ENCODE results near the gene HAL.

The HAL gene

DNA sequence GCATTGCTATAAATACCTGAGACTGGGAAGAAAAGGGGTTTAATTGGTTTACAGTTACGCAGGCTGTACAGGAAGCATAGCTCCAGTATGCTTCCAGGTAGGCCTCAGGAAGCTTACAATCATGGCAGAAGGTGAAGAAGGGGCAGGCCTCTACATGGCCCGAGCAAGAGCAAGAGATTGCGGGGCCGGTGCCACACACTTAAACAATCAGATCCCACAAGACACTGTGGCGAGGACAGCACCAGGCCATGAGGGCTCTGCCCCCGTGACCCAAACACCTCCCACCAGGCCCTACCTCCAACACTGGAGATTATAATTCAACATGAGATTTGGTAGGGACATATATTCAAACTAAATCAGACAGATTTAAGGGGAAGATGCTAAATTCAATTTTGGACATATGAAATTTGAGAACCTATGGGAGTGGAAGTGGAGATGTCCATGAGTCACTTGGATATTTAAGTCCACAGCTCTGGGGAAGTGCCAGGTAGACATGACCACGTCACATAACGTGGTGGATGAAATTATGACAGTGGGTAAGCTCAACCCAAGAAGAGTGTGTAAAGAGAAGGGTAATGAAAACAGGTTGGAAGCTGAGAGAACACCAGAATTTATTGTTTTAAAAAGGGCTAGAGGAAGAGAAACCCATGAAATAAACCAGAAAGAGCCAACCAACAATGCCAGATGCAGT, 40.8 kb upstream of the HAL start:
- TF ChIP-seq, protein P1, sequence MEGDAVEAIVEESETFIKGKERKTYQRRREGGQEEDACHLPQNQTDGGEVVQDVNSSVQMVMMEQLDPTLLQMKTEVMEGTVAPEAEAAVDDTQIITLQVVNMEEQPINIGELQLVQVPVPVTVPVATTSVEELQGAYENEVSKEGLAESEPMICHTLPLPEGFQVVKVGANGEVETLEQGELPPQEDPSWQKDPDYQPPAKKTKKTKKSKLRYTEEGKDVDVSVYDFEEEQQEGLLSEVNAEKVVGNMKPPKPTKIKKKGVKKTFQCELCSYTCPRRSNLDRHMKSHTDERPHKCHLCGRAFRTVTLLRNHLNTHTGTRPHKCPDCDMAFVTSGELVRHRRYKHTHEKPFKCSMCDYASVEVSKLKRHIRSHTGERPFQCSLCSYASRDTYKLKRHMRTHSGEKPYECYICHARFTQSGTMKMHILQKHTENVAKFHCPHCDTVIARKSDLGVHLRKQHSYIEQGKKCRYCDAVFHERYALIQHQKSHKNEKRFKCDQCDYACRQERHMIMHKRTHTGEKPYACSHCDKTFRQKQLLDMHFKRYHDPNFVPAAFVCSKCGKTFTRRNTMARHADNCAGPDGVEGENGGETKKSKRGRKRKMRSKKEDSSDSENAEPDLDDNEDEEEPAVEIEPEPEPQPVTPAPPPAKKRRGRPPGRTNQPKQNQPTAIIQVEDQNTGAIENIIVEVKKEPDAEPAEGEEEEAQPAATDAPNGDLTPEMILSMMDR (conservative IDR thresholded peaks at IDR 0.05), result no peak

DNA sequence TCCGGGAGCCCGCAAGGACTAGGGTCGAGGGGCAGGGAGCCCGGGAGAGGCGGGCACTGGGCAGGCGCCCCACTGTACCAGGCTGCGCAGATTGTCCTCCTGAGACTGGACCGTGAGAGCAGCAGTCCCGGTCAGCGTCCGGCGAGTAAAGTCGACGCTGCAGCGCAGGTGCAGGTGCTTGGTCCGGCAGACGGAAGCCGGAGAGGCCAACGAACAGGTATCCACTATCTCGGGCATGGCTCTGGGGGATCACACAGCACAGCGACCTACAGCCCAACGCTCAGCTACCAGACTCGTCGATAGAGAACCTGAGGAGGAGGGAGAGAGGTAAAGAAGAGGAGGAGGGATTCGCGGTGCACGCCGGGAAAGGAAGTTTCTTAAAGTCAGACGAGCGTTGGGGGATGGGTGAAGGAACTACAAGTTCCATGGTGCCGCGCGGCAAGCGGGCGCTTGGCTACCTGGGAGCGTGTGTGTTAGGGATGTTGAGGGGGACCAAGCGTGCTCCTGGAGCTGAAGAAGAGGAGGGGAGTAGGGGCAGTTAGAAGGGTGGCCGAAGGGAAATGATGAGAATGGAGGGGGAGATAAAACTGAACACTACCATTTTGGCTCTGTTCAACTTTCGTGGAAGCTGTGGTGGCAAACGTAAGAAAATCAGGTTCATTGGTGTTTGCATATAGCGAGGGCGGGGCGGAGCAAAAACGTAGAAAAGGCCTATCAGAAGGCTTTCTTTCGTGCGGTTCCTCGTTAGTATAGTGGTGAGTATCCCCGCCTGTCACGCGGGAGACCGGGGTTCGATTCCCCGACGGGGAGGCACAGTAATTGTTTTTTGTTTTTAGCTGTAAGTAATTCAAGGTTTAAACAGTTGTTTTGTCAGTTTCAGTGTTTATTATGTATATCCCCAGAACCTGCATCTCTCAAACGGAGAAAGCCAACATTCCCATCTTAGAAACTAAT, 39.4 kb upstream of the HAL start, which contains the start of gene LTA4H:
Gene LTA4H (minus strand): TSS at position 305 of the 954 bp plus-strand sequence. CDS start 68 bp downstream, at position 237.
- H3K27ac ChIP-seq, result peak within 1 kb of the TSS; percentile 87
- TF ChIP-seq, protein P1 (conservative IDR thresholded peaks at IDR 0.05), result no peak

More for the DNA sequence above, 40.8 kb upstream of the HAL start:
- no peak overlapping the region for H3K27ac ChIP-seq

DNA sequence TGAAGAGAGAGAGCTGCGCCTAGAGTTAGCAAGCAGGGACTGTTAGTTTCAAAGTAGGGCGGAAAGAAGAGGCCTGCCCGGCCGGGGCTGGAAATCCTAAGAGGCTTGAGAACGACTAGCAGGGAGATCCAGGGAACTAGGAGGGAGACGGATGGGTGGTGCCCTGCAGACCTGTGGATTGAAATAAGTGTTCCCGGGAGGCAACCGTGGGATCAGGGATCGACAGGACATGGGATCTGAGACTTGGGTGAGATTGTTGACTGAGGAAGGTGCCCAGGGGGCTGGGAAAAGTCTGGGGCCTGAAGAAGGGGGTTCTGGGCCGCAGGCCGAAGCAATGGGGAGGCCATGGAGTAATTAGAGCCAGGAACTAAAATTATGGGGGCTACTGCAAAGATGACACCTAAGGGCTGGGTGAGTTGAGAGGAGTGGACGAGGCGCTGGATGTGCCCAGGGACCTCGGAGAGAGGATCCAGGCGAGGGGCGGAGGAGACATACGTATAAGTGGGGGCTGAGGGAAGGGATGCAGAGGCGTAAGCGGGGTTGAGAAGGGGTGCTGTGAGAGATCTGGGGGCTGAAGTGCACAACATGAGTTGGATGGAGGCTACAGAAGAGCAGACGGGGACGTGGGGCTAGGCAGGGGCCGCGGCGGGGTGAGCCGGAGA, 38.6 kb upstream of the HAL start:
- peak overlapping the region; percentile 87 for H3K27ac ChIP-seq
- TF ChIP-seq, protein P1 (conservative IDR thresholded peaks at IDR 0.05), result no peak

DNA sequence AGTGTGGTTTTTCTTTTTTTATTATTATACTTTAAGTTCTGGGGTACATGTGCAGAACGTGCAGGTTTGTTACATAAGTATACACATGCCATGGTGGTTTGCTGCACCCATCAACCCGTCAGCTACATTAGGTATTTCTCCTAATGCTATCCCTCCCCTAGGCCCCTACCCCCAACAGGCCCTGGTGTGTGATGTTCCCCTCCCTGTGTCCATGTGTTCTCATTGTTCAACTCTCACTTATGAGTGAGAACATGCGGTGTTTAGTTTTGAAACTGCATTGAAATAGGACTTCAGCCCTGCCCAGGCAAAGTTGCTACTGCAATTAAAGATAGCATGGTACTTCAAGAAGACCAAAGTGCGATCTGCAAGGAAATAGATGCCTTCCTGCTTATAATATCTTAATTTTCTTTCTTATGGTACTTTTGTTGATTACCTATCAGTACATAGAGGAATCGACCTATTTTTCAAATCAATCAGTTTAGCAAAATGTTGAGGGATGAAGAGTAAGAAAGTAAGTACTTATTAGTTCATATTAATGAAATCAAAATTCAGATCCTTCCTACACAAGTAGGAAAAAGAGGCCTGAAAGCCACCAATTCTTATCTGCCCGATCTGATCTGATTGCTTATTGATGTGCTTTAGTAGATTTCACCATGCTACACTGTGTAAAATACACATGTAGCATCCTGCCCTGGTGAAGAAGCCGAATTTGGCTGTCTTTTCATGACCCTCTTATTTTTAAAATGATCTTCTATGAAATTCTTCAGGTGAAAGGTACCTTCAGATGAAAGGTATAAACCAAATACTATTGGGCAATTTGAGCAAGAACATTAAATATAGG, 37.6 kb upstream of the HAL start:
- TF ChIP-seq, protein P1 (conservative IDR thresholded peaks at IDR 0.05), result no peak
- H3K27ac ChIP-seq, result peak overlapping the region; percentile 87

DNA sequence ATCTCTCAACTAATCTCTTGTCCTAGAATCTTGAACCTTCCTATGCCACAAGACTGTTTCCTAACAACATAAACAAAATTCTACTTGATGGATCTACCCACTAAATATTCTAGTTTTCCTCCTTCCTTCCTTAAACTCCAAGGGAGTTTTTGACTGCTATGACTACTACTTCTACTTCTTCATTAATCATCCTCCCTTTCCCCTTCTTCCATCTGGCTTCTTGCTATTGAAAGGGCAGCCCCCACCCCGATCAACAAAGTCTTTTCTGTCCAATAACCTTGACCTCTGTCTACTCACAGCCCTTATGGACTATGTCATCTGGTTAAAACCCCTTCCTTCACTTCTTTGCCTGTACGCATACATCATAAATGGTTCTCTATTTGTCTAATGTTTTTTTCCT, 33.7 kb upstream of the HAL start:
- TF ChIP-seq, protein P1 (conservative IDR thresholded peaks at IDR 0.05), result no peak
- H3K27ac ChIP-seq, result no peak overlapping the region

DNA sequence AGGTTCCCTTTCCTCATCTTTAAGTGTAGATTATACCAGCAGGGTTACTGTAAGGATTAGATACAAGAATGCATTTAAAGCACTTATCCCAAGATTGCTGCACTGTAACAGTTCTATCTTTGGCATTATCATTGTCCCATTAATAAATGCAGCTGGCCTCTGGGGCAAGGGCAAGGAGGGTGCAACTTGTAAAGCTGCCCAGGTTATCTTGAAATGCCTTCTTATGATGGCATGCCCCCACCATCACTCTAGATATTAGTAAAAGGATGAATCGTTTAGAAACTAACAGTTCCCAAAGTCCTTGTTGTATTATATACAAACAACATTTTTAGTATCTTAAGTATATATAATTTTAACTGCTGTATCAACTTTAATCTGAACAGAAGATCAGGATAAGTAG, 32.4 kb upstream of the HAL start:
- TF ChIP-seq, protein P1 (conservative IDR thresholded peaks at IDR 0.05), result no peak
- no peak overlapping the region for H3K27ac ChIP-seq
